Limb (tissue), 2 donors: ENCODE data around the gene TRUB2.

Experiments
- DNase-seq, 2 donors: peaks; one replicate each; pipeline ENCODE4 v3.0.0-alpha.2; 2016; ENCODE audit errors: extremely low spot score in 2 of 2

TRUB2 gene

DNA sequence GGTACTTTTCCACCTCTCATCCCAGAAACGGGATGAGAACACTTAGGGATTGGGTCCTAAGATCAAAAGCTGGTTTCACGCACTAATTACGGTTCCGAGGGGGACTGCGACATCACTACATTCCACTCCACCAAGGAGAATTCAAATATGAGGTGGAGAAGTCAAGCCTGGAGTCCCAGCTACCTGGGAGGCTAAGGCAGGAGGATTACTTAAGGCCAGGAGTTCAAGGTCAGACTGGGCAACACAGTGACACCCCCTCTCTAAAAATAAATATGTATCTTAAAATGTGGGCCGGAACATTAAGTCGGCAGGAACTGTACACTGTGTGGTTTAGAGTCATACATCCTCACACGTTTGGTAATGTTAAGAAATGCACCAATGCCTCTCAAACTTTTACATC, 48.0 kb downstream of the TRUB2 start:
- no peak for DNase-seq

DNA sequence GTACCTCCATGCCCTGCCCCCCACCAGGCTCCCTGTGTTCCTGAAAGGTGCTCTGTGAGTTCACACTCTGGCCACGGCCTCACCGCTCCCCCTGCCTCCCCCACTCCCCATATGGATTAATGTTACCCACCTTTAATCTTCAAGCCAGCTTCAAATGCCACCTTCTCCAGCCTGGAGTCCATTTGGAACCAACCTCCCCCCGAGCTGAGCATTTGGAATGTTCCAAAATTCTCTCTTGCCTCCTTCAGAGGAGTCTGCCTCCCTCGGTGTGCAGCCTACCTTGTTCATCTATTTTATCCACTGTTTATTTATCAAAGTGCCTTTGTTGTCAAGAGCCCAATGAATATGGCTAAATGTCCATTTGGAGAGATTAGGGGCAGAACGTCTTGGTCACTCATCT, 50.7 kb downstream of the TRUB2 start:
- DNase-seq = no peak

DNA sequence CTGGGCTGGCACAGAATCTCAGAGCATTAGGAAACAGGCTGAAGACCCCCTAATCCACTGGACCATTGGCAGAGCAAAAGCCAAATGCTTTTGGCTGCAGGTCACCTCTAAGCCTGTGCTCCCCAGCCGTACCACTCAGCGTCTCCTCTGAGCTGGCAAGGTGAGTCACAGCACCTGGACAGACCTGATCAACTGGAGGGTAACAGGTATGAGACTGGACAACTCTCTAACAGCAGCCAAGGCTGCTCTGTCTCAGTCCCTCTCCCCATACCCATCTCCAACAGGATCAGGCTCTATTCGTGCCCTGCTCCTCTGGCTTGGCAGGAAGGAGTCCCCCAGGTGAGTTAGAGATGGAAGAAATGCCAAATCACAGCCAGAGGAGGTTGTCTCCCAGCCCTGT, 51.1 kb downstream of the TRUB2 start:
- DNase-seq = no peak

DNA sequence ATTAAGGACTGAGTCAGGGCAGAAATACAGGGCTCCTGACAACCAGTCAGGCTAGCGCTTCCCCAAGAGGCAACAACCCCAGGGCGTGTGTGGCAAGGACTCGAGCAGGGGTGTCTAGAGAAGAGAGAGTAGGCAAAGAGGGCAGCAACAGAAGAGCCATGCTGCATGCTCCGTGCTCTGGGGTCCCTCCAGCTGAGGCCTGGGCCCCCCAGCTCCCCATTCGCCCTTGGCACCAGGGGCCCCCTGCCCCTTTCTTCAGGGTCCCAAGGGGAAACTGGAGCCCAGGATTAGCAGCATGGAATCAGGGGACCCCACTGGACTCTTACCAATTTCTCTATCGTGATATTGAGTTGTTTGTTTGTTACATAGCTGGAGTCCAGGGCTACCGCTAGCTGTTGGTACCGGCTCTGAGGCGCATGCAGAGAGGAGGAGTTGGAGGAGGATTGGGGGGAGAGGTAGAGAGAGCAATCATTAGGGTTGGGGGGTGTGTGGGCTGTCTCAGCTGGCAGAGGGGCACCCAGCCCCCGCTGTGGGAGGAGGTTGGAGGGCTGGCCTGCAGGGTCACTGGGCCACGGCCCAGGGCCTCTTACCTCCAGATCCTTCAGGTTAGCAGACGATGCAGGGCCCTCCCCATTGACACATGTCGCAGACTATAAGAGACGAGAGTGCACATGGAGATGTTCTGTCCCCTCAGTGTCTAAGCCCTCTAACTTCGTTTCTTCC, 55.2 kb downstream of the TRUB2 start:
- DNase-seq = no peak

DNA sequence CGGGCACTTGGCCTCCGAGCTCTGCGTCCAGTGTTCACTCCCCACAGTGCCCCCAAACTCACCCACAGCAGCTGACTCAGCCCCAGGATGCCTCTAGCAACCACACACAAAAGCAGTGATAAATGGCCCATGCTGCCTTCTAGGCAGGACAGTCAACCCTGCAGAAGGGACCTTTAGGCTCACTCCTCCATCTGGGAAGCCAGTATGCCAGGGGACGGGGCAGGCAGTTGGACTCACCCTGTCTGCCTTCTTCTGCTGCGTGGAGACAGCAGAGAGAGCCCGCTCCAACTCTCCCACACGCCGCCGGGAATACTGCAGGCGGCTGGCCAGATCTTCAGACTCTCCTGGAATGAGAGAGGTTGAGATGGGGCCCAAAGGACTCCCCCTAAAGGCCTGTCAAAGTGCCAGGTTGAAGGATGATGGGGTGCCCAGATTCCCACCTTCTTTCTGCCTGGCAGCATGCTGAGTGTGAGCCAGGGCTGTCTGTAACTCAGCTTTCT, 56.8 kb downstream of the TRUB2 start:
- no peak for DNase-seq

DNA sequence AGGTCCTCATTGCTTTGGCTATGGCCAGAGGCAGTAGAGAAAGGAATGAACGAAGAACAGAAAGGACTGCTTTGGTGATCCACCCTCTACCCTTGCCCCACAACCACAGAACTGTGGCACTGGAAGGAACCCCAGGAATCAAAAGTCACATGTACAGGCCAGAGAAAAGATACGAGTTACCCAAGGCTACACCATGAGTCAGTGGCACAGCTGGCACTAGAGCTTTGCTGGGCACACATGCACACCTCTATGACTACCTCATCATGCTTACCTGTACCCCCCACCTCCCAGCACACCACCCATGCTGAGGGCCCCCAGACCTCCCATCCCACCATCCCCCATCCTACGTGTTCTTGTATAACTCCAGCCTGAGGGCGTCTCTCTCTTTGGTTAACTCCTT, 59.6 kb downstream of the TRUB2 start:
- no peak for DNase-seq

DNA sequence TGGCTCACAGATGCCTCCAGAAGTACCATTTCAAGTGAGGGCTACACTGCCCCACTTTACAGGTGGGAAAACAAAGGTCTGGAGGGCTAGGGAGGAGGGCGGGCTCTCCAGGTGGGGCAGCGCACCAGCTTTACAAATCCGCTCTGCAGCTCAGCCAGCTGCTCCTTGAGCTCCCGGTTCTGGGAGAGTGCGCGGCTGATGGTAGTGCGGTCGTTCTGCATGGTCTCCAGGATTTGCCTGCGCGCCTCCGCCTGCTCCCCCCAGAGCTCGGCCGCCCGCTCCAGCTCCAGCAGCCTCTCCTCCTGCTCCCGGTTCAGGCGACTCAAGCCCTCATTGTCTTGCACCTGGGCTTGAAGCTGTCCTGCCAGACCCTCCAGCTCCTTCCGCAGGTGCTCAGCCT, 61.9 kb downstream of the TRUB2 start:
- no peak for DNase-seq

DNA sequence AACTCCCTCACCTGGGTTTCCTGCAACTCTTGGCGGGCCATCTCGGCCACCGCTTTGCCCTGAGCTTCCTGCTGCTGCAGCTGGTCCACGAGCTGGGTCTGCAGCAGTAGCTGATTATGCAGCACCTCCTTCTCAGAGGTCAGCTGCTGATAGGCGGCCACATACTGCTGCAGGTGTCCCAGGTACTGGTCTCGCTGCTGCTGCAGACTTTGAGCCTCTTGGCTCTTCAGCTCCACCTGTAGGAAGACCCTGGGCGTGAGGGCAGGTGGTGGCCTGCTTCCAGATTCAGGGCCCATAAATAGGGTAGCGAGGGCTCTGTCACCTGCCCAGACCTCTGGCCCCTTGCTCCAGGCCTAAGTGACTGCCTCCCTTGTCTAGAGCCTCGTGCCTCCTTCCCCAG, 63.1 kb downstream of the TRUB2 start:
- no peak for DNase-seq

DNA sequence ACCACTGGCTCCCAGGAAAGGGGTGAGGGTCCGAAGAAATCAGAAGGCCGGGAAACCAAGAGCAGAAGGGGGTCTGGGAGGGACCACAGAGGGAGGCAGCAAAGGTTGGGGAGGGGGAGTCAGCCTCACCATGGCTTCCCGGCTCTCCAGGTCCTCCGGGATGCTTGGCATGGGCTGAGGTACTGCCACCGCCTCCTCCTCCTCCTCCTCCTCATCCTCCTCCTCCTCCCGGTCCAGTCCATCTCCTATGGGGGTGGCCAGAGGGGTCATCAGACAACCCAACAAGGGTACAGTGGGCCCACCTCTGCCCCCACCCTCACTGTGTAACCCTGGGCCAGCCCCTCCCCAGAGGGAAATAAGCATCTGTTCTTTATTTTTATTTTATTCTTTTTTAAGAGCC, 63.9 kb downstream of the TRUB2 start:
- no peak for DNase-seq

DNA sequence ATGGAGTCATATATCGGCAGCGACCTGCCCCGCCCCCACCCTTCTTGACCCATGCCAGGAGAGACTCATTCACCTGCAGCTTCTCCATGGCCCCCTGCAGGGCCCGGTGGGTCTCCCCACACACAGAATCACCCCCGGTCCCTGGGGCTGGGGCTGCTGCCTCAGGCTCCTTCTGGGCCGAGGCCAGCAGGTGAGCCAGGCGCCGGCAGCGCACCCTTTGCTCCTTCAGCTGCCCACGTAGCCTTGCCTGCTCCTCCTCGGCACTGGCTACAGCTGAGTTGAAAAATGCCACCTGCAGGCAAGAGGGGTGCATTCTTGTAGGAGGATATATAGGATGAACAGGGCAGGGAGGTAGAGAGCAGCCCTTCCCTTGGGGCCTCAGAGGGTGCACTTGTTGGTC, 64.3 kb downstream of the TRUB2 start:
- no peak for DNase-seq

DNA sequence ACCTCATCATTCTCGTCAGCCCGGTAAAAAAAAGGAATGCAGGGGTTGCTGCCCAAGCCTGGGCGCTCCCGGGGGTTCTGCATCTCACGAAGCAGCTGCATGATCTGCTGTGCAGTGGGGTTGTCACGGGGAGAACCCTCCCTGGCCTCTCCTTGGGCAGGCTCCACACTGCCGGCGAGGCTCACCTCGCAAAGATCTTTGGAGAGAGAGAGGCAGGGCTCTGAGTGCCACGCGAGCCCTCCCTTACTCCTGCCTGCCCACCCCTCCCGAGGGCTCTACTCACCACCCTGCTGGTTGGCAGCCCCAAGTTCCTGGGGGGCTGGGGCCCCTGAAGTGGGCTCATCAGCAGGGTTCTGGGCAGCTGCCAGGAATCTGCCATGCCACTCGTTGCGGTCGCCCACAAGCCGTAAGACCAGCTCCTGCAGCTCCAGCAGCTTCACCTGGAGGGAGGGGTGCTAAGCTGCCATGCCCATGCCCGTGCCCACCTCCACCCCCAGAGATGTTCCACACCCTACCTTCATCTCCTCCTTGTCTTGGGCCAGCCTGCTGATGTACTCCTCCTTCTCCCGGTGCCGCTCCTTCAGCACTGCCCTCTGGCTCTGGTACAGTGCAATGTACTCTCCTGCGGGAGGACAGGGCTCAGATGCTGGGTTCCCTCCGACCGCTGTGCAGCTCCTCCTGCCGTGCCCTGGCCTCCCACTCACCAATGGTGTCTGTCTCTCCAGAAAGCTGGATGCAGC, 65.0 kb downstream of the TRUB2 start:
- no peak for DNase-seq
